SU-DHL-6 (cell line): ENCODE data around the gene CCL25.

Experiments
- CTCF ChIP-seq: fragments of 200-600 bp; sonication (generic); IDR thresholded peaks from one replicate; pipeline ENCODE4 v1.5.1; 2017; ENCODE audit warnings: antibody characterized with exemption, mild to moderate bottlenecking, low read length, moderate library complexity; ENCODE audit not compliant: insufficient read depth, poor library complexity, severe bottlenecking
- EZH2phosphoT487 ChIP-seq: fragments of 200-600 bp; sonication (generic), shearing (Covaris generic); conservative IDR thresholded peaks from 2 replicates; pipeline ENCODE4 v1.6.1; 2018; ENCODE audit warnings: mild to moderate bottlenecking, antibody characterized with exemption, low read length, moderate library complexity, mixed read lengths

DNA sequence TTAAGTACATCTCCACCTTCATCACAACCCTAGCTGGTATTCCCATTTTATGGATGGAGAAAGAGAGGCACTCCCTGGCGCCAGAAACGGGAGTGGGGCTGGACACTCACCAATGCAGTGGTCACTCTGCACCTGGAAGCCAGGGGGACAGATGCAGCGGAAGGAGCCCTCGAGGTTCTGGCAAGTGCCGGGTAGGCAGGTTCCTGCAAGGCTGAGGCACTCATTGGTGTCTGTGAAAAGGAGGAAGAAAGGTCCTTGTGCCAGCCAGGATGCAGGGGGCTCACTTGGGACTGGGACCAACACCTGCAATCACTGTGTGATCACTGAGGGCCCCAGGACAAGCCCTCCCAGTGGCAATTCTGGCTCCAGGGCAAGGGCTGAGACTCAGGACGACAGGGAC lies 41.8 kb downstream of the CCL25 start:
- TF ChIP-seq CTCF (no peak), EZH2phosphoT487 (no peak)
